ENCODE results near the gene DCC.

The DCC gene

GRCh38 chr18:53101536-53102105 is 761.6 kb downstream of the DCC start:
- ChIA-PET CTCF (no interaction called here), POLR2A (no interaction called here)
- Histone ChIP-seq H3K36me3 (ENCODE audit: control insufficient read depth in 4 of 4, insufficient read depth in 4 of 4, low read length in 3 of 4) (no peaks in the 10 kb centered on the region), H3K9me3 (ENCODE audit: control extremely low read depth in 1 of 5, control insufficient read depth in 4 of 5, insufficient read depth in 2 of 5, low read depth in 1 of 5, low read length in 4 of 5) (no peaks in the 10 kb centered on the region), H3K4me1 (ENCODE audit: control extremely low read depth in 1 of 4, control insufficient read depth in 4 of 4, insufficient read depth in 4 of 4, low read length in 3 of 4) (no peaks in the 10 kb centered on the region), H3K27ac (ENCODE audit: insufficient read depth in 1 of 2, low read depth in 1 of 2, low read length in 2 of 2, poor library complexity in 1 of 2, severe bottlenecking in 2 of 2) (no peak overlapping the region), H3K27me3 (replicated peaks in 2 of 5; ENCODE audit: control insufficient read depth in 4 of 5, insufficient read depth in 5 of 5, low read length in 4 of 5) (no peaks in the 10 kb centered on the region), H3K4me3 (ENCODE audit: control insufficient read depth in 1 of 7, extremely low read depth in 1 of 7, insufficient read depth in 4 of 7, low read depth in 2 of 7, low read length in 6 of 7) (no peak overlapping the region)
- 100% methylated on average over 2 of the region's 5 CpGs for WGBS (ENCODE audit: insufficient coverage)
- DNase-seq: no peak

- H3K4me3 ChIP-seq (ENCODE audit: control insufficient read depth in 1 of 7, extremely low read depth in 1 of 7, insufficient read depth in 4 of 7, low read depth in 2 of 7, low read length in 6 of 7): no peak overlapping the region
- H3K9me3 ChIP-seq (ENCODE audit: control extremely low read depth in 1 of 5, control insufficient read depth in 4 of 5, insufficient read depth in 2 of 5, low read depth in 1 of 5, low read length in 4 of 5): no peaks in the 10 kb centered on the region
- no peaks in the 10 kb centered on the region for H3K4me1 ChIP-seq (ENCODE audit: control extremely low read depth in 1 of 4, control insufficient read depth in 4 of 4, insufficient read depth in 4 of 4, low read length in 3 of 4)
- CTCF ChIA-PET: no interaction called here
- POLR2A ChIA-PET: no interaction called here
- no peak overlapping the region for H3K27ac ChIP-seq (ENCODE audit: insufficient read depth in 1 of 2, low read depth in 1 of 2, low read length in 2 of 2, poor library complexity in 1 of 2, severe bottlenecking in 2 of 2)
- DNase-seq: no peak
- WGBS (ENCODE audit: insufficient coverage): 83% methylated on average over 1 of the region's 3 CpGs
- no peaks in the 10 kb centered on the region for H3K27me3 ChIP-seq (replicated peaks in 2 of 5; ENCODE audit: control insufficient read depth in 4 of 5, insufficient read depth in 5 of 5, low read length in 4 of 5)
- H3K36me3 ChIP-seq (ENCODE audit: control insufficient read depth in 4 of 4, insufficient read depth in 4 of 4, low read length in 3 of 4): no peaks in the 10 kb centered on the region
Measured at GRCh38 chr18:53114441-53114840, 774.4 kb downstream of the DCC start.

GRCh38 chr18:53115876-53116585 is 776.0 kb downstream of the DCC start:
- Histone ChIP-seq H3K4me3 (ENCODE audit: control insufficient read depth in 1 of 7, extremely low read depth in 1 of 7, insufficient read depth in 4 of 7, low read depth in 2 of 7, low read length in 6 of 7) (no peak overlapping the region), H3K9me3 (ENCODE audit: control extremely low read depth in 1 of 5, control insufficient read depth in 4 of 5, insufficient read depth in 2 of 5, low read depth in 1 of 5, low read length in 4 of 5) (no peaks in the 10 kb centered on the region), H3K27me3 (replicated peaks in 2 of 5; ENCODE audit: control insufficient read depth in 4 of 5, insufficient read depth in 5 of 5, low read length in 4 of 5) (no peaks in the 10 kb centered on the region), H3K27ac (ENCODE audit: insufficient read depth in 1 of 2, low read depth in 1 of 2, low read length in 2 of 2, poor library complexity in 1 of 2, severe bottlenecking in 2 of 2) (no peak overlapping the region), H3K4me1 (ENCODE audit: control extremely low read depth in 1 of 4, control insufficient read depth in 4 of 4, insufficient read depth in 4 of 4, low read length in 3 of 4) (no peaks in the 10 kb centered on the region), H3K36me3 (ENCODE audit: control insufficient read depth in 4 of 4, insufficient read depth in 4 of 4, low read length in 3 of 4) (no peaks in the 10 kb centered on the region)
- DNase-seq: no peak
- ChIA-PET CTCF (no interaction called here), POLR2A (no interaction called here)
- 85% methylated on average over 9 of the region's 10 CpGs for WGBS (ENCODE audit: insufficient coverage)

DNA sequence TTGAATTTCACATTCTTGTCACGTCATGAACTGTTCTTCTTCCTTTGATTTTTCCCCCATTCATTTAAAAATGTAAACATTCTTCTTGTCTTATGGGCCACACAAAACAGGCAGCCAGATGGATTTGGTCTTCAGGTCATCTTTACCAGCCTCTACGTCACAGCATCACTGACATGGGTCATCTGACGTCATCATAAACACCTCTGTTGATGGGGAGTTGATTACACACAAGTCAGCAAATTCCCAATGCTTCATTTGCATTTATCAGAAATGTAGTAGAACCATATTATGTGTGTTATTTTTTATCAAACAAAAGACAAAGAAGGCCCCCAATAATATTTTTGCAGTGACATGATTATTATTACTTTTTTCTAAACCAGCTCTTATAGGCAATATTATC is 777.9 kb downstream of the DCC start:
- CTCF ChIA-PET: no interaction called here
- Histone ChIP-seq H3K27me3 (replicated peaks in 2 of 5; ENCODE audit: control insufficient read depth in 4 of 5, insufficient read depth in 5 of 5, low read length in 4 of 5) (no peaks in the 10 kb centered on the region), H3K27ac (ENCODE audit: insufficient read depth in 1 of 2, low read depth in 1 of 2, low read length in 2 of 2, poor library complexity in 1 of 2, severe bottlenecking in 2 of 2) (no peak overlapping the region), H3K36me3 (ENCODE audit: control insufficient read depth in 4 of 4, insufficient read depth in 4 of 4, low read length in 3 of 4) (no peaks in the 10 kb centered on the region), H3K4me3 (ENCODE audit: control insufficient read depth in 1 of 7, extremely low read depth in 1 of 7, insufficient read depth in 4 of 7, low read depth in 2 of 7, low read length in 6 of 7) (no peak overlapping the region), H3K9me3 (ENCODE audit: control extremely low read depth in 1 of 5, control insufficient read depth in 4 of 5, insufficient read depth in 2 of 5, low read depth in 1 of 5, low read length in 4 of 5) (no peaks in the 10 kb centered on the region), H3K4me1 (ENCODE audit: control extremely low read depth in 1 of 4, control insufficient read depth in 4 of 4, insufficient read depth in 4 of 4, low read length in 3 of 4) (no peaks in the 10 kb centered on the region)
- 83% methylated on average over 1 of the region's 3 CpGs for WGBS (ENCODE audit: insufficient coverage)
- DNase-seq: no peak
- POLR2A ChIA-PET: no interaction called here

GRCh38 chr18:53126210-53126609 is 786.2 kb downstream of the DCC start:
- no peaks in the 10 kb centered on the region for H3K9me3 ChIP-seq (ENCODE audit: control extremely low read depth in 1 of 5, control insufficient read depth in 4 of 5, insufficient read depth in 2 of 5, low read depth in 1 of 5, low read length in 4 of 5)
- no peaks in the 10 kb centered on the region for H3K27me3 ChIP-seq (replicated peaks in 2 of 5; ENCODE audit: control insufficient read depth in 4 of 5, insufficient read depth in 5 of 5, low read length in 4 of 5)
- no peaks in the 10 kb centered on the region for H3K4me1 ChIP-seq (ENCODE audit: control extremely low read depth in 1 of 4, control insufficient read depth in 4 of 4, insufficient read depth in 4 of 4, low read length in 3 of 4)
- H3K36me3 ChIP-seq (ENCODE audit: control insufficient read depth in 4 of 4, insufficient read depth in 4 of 4, low read length in 3 of 4): no peaks in the 10 kb centered on the region
- H3K4me3 ChIP-seq (ENCODE audit: control insufficient read depth in 1 of 7, extremely low read depth in 1 of 7, insufficient read depth in 4 of 7, low read depth in 2 of 7, low read length in 6 of 7): no peak overlapping the region
- ChIA-PET CTCF (no interaction called here), POLR2A (no interaction called here)
- DNase-seq: no peak
- WGBS (ENCODE audit: insufficient coverage): 71% methylated on average over 1 of the region's 1 CpG
- H3K27ac ChIP-seq (ENCODE audit: insufficient read depth in 1 of 2, low read depth in 1 of 2, low read length in 2 of 2, poor library complexity in 1 of 2, severe bottlenecking in 2 of 2): no peak overlapping the region

GRCh38 chr18:53131001-53131400 is 791.0 kb downstream of the DCC start:
- DNase-seq: no peak
- H3K4me3 ChIP-seq (ENCODE audit: control insufficient read depth in 1 of 7, extremely low read depth in 1 of 7, insufficient read depth in 4 of 7, low read depth in 2 of 7, low read length in 6 of 7): no peak overlapping the region
- no peaks in the 10 kb centered on the region for H3K4me1 ChIP-seq (ENCODE audit: control extremely low read depth in 1 of 4, control insufficient read depth in 4 of 4, insufficient read depth in 4 of 4, low read length in 3 of 4)
- CTCF ChIA-PET: no interaction called here
- no peak overlapping the region for H3K27ac ChIP-seq (ENCODE audit: insufficient read depth in 1 of 2, low read depth in 1 of 2, low read length in 2 of 2, poor library complexity in 1 of 2, severe bottlenecking in 2 of 2)
- H3K36me3 ChIP-seq (ENCODE audit: control insufficient read depth in 4 of 4, insufficient read depth in 4 of 4, low read length in 3 of 4): no peaks in the 10 kb centered on the region
- no peaks in the 10 kb centered on the region for H3K27me3 ChIP-seq (replicated peaks in 2 of 5; ENCODE audit: control insufficient read depth in 4 of 5, insufficient read depth in 5 of 5, low read length in 4 of 5)
- H3K9me3 ChIP-seq (ENCODE audit: control extremely low read depth in 1 of 5, control insufficient read depth in 4 of 5, insufficient read depth in 2 of 5, low read depth in 1 of 5, low read length in 4 of 5): peaks cover 0 to 1% (median 0%) of the 10 kb centered on the region in 5 experiments
- POLR2A ChIA-PET: no interaction called here
- 100% methylated on average over 1 of the region's 1 CpG for WGBS (ENCODE audit: insufficient coverage)

- Histone ChIP-seq H3K4me3 (ENCODE audit: control insufficient read depth in 1 of 7, extremely low read depth in 1 of 7, insufficient read depth in 4 of 7, low read depth in 2 of 7, low read length in 6 of 7) (no peak overlapping the region), H3K36me3 (ENCODE audit: control insufficient read depth in 4 of 4, insufficient read depth in 4 of 4, low read length in 3 of 4) (no peaks in the 10 kb centered on the region), H3K27ac (ENCODE audit: insufficient read depth in 1 of 2, low read depth in 1 of 2, low read length in 2 of 2, poor library complexity in 1 of 2, severe bottlenecking in 2 of 2) (no peak overlapping the region), H3K9me3 (ENCODE audit: control extremely low read depth in 1 of 5, control insufficient read depth in 4 of 5, insufficient read depth in 2 of 5, low read depth in 1 of 5, low read length in 4 of 5) (peaks cover 0 to 1% (median 0%) of the 10 kb centered on the region in 5 experiments), H3K27me3 (replicated peaks in 2 of 5; ENCODE audit: control insufficient read depth in 4 of 5, insufficient read depth in 5 of 5, low read length in 4 of 5) (no peaks in the 10 kb centered on the region), H3K4me1 (ENCODE audit: control extremely low read depth in 1 of 4, control insufficient read depth in 4 of 4, insufficient read depth in 4 of 4, low read length in 3 of 4) (no peaks in the 10 kb centered on the region)
- ChIA-PET POLR2A (no interaction called here), CTCF (no interaction called here)
- DNase-seq: no peak
- 100% methylated on average over 1 of the region's 3 CpGs for WGBS (ENCODE audit: insufficient coverage)
Measured at GRCh38 chr18:53134711-53135110, 794.7 kb downstream of the DCC start.

Data from common myeloid progenitor, CD34-positive (primary cell).